Trophoblast cell (in vitro differentiated cells and primary cell): ENCODE data around the gene FRMD4A.

Experiments used
- DNase-seq, 2 donors: peaks; one replicate each; pipeline ENCODE4 v3.0.0-alpha.2; 2016
- H2AFZ ChIP-seq: 2 replicates; pipeline ENCODE4 v1.6.1; 2013; ENCODE audit warnings: low read length, moderate library complexity, mild to moderate bottlenecking; ENCODE audit not compliant: insufficient read depth, poor library complexity
- H2AK5ac ChIP-seq: 2 replicates; pipeline ENCODE4 v1.6.1; 2013; ENCODE audit warnings: mild to moderate bottlenecking, low read length
- H2BK120ac ChIP-seq: 2 replicates; pipeline ENCODE4 v1.6.1; 2013; ENCODE audit warnings: low read length, mild to moderate bottlenecking, moderate library complexity; ENCODE audit not compliant: insufficient read depth, poor library complexity
- H2BK12ac ChIP-seq: 2 replicates; pipeline ENCODE4 v1.6.1; 2013; ENCODE audit warnings: mild to moderate bottlenecking, low read length, moderate library complexity
- H2BK5ac ChIP-seq: 2 replicates; pipeline ENCODE4 v1.6.1; 2013; ENCODE audit warnings: low read length, low read depth, moderate library complexity, mild to moderate bottlenecking; ENCODE audit not compliant: poor library complexity
- H3K14ac ChIP-seq: 2 replicates; pipeline ENCODE4 v1.6.1; 2013; ENCODE audit warnings: mild to moderate bottlenecking, low read length
- H3K18ac ChIP-seq: 2 replicates; pipeline ENCODE4 v1.6.1; 2013; ENCODE audit warnings: mild to moderate bottlenecking, low read length
- H3K23ac ChIP-seq: 2 replicates; pipeline ENCODE4 v1.6.1; 2013; ENCODE audit warnings: low read length
- H3K27ac ChIP-seq: 2 replicates; pipeline ENCODE4 v1.5.1; 2013; ENCODE audit warnings: low read depth, mild to moderate bottlenecking, inconsistent platforms, low read length, moderate library complexity
- H3K27me3 ChIP-seq: 2 replicates; pipeline ENCODE4 v1.6.1; 2013; ENCODE audit warnings: inconsistent platforms, mild to moderate bottlenecking, low read length, moderate library complexity; ENCODE audit not compliant: insufficient read depth
- H3K36me3 ChIP-seq, 2 experiments: 1 replicate in 1 of 2; 2 replicates in 1 of 2; pipeline ENCODE4 v1.6.1; 2013; ENCODE audit warnings: low read length in 2 of 2, mild to moderate bottlenecking in 2 of 2, moderate library complexity in 1 of 2; ENCODE audit not compliant: insufficient read depth in 2 of 2, control insufficient read depth in 1 of 2
- H3K4ac ChIP-seq: 2 replicates; pipeline ENCODE4 v1.6.1; 2013; ENCODE audit warnings: low read depth, mild to moderate bottlenecking, low read length, moderate library complexity
- H3K4me1 ChIP-seq, 2 experiments: 1 replicate in 1 of 2; 2 replicates in 1 of 2; pipeline ENCODE4 v1.6.1; 2013; ENCODE audit warnings: low read length in 2 of 2, mild to moderate bottlenecking in 2 of 2, moderate library complexity in 1 of 2; ENCODE audit not compliant: insufficient read depth in 2 of 2, control insufficient read depth in 1 of 2
- H3K4me2 ChIP-seq: 2 replicates; pipeline ENCODE4 v1.6.1; 2013; ENCODE audit warnings: inconsistent platforms, mild to moderate bottlenecking, low read length, moderate library complexity
- H3K4me3 ChIP-seq: 2 replicates; pipeline ENCODE4 v1.5.1; 2013; ENCODE audit warnings: mild to moderate bottlenecking, low read depth, low read length, inconsistent platforms
- H3K79me1 ChIP-seq: one replicate; pipeline ENCODE4 v1.6.1; 2013; ENCODE audit warnings: low read length
- H3K79me2 ChIP-seq: 2 replicates; pipeline ENCODE4 v1.6.1; 2013; ENCODE audit warnings: low read length, mild to moderate bottlenecking; ENCODE audit not compliant: control insufficient read depth, insufficient read depth, poor library complexity
- H3K9ac ChIP-seq: 2 replicates; pipeline ENCODE4 v1.6.1; 2013; ENCODE audit warnings: mild to moderate bottlenecking, low read length
- H3K9me3 ChIP-seq: 2 replicates; pipeline ENCODE4 v1.6.1; 2013; ENCODE audit warnings: low read depth, mild to moderate bottlenecking, control low read depth, inconsistent platforms, low read length; ENCODE audit not compliant: insufficient read depth
- H4K12ac ChIP-seq: 2 replicates; pipeline ENCODE4 v1.6.1; 2013; ENCODE audit warnings: low read depth, mild to moderate bottlenecking, low read length, moderate library complexity
- H4K8ac ChIP-seq: 2 replicates; pipeline ENCODE4 v1.6.1; 2013; ENCODE audit warnings: low read depth, mild to moderate bottlenecking, low read length, moderate library complexity
- H4K91ac ChIP-seq: one replicate; pipeline ENCODE4 v1.6.1; 2013; ENCODE audit warnings: low read depth, mild to moderate bottlenecking, low read length, moderate library complexity
- WGBS: extraction: QIAGEN DNeasy Blood & Tissue Kit; methylation state at CpG from one replicate; pipeline ENCODE4 v1.1.7; 2013; ENCODE audit warnings: missing lambda C conversion rate; ENCODE audit not compliant: insufficient read length, insufficient coverage; ENCODE audit errors: extremely low coverage; 5-methylcytosine and 5-hydroxymethylcytosine counted together

The FRMD4A gene

GRCh38 chr10:14120812-14121211 is 209.9 kb downstream of the FRMD4A start:
- no peak for DNase-seq
- no peak overlapping the region for H4K12ac ChIP-seq
- no peaks in the 10 kb centered on the region for H3K36me3 ChIP-seq
- no peaks in the 10 kb centered on the region for H3K27me3 ChIP-seq
- no peak overlapping the region for H3K4ac ChIP-seq
- no peak overlapping the region for H2BK12ac ChIP-seq
- WGBS = no CpG with 5 or more reads among the region's 2 CpGs
- H2BK5ac ChIP-seq = no peak overlapping the region
- H3K27ac ChIP-seq = no peak overlapping the region
- H2AK5ac ChIP-seq = no peak overlapping the region
- H2AFZ ChIP-seq = no peak overlapping the region
- H2BK120ac ChIP-seq = no peak overlapping the region
- no peak overlapping the region for H4K91ac ChIP-seq
- H3K79me2 ChIP-seq = no peaks in the 10 kb centered on the region
- no peak overlapping the region for H3K18ac ChIP-seq
- no peaks in the 10 kb centered on the region for H3K4me1 ChIP-seq
- no peak overlapping the region for H3K4me3 ChIP-seq
- H3K79me1 ChIP-seq = no peaks in the 10 kb centered on the region
- H3K14ac ChIP-seq = no peak overlapping the region
- H3K9ac ChIP-seq = no peak overlapping the region
- peaks cover 1% of the 10 kb centered on the region for H3K9me3 ChIP-seq
- H3K4me2 ChIP-seq = no peak overlapping the region
- no peak overlapping the region for H4K8ac ChIP-seq
- no peak overlapping the region for H3K23ac ChIP-seq

DNA sequence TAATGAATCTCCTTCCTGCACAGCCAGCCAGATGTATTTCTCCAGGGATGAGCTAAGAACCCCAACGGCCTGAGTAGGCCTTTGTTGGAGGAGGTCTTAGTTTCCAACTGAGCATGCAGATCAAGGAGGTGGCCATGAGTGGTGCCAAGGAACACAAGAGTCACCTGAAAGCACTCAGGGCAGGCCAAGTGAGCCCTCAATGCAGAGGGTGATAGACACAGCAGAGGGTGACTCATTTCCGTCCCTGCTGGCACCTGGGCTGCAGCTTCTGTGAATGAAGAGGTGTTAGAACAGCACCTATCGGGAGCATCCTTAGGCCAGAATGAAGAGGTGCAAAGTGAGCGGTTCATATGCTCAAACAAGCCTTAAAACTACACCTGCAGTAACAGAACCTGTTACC is 211.8 kb downstream of the FRMD4A start:
- Histone ChIP-seq H3K18ac (no peak overlapping the region), H3K23ac (no peak overlapping the region), H3K4me3 (no peak overlapping the region), H3K4me1 (no peaks in the 10 kb centered on the region), H2AK5ac (no peak overlapping the region), H4K91ac (no peak overlapping the region), H3K79me2 (no peaks in the 10 kb centered on the region), H3K14ac (no peak overlapping the region), H2AFZ (no peak overlapping the region), H3K27ac (no peak overlapping the region), H3K4me2 (no peak overlapping the region), H3K9ac (no peak overlapping the region), H3K4ac (no peak overlapping the region), H3K27me3 (no peaks in the 10 kb centered on the region), H3K9me3 (peaks cover 1% of the 10 kb centered on the region), H2BK5ac (no peak overlapping the region), H4K12ac (no peak overlapping the region), H4K8ac (no peak overlapping the region), H3K36me3 (no peaks in the 10 kb centered on the region), H3K79me1 (no peaks in the 10 kb centered on the region), H2BK120ac (no peak overlapping the region), H2BK12ac (no peak overlapping the region)
- WGBS = no CpG with 5 or more reads among the region's 4 CpGs
- no peak for DNase-seq

GRCh38 chr10:14116837-14117236 is 213.9 kb downstream of the FRMD4A start:
- Histone ChIP-seq H3K79me1 (no peaks in the 10 kb centered on the region), H3K4me2 (no peak overlapping the region), H2BK120ac (no peak overlapping the region), H2AK5ac (no peak overlapping the region), H3K4me1 (no peaks in the 10 kb centered on the region), H3K4me3 (no peak overlapping the region), H3K27me3 (no peaks in the 10 kb centered on the region), H3K27ac (no peak overlapping the region), H3K4ac (no peak overlapping the region), H3K79me2 (no peaks in the 10 kb centered on the region), H2BK5ac (no peak overlapping the region), H3K18ac (no peak overlapping the region), H4K8ac (no peak overlapping the region), H4K12ac (no peak overlapping the region), H4K91ac (no peak overlapping the region), H3K9me3 (peaks cover 1% of the 10 kb centered on the region), H3K9ac (no peak overlapping the region), H3K23ac (no peak overlapping the region), H3K36me3 (no peaks in the 10 kb centered on the region), H3K14ac (no peak overlapping the region), H2BK12ac (no peak overlapping the region), H2AFZ (no peak overlapping the region)
- no peak for DNase-seq

- no peak overlapping the region for H4K12ac ChIP-seq
- H3K36me3 ChIP-seq = no peaks in the 10 kb centered on the region
- no peaks in the 10 kb centered on the region for H3K4me1 ChIP-seq
- no CpG with 5 or more reads among the region's 8 CpGs for WGBS
- H4K8ac ChIP-seq = no peak overlapping the region
- no peak overlapping the region for H3K9ac ChIP-seq
- H2BK5ac ChIP-seq = no peak overlapping the region
- no peaks in the 10 kb centered on the region for H3K79me2 ChIP-seq
- no peak overlapping the region for H3K18ac ChIP-seq
- H2BK120ac ChIP-seq = no peak overlapping the region
- H4K91ac ChIP-seq = no peak overlapping the region
- no peak overlapping the region for H2AK5ac ChIP-seq
- no peak overlapping the region for H2BK12ac ChIP-seq
- no peak for DNase-seq
- H2AFZ ChIP-seq = no peak overlapping the region
- H3K9me3 ChIP-seq = peaks cover 1% of the 10 kb centered on the region
- H3K27ac ChIP-seq = no peak overlapping the region
- no peak overlapping the region for H3K4ac ChIP-seq
- no peak overlapping the region for H3K14ac ChIP-seq
- no peaks in the 10 kb centered on the region for H3K27me3 ChIP-seq
- H3K79me1 ChIP-seq = no peaks in the 10 kb centered on the region
- H3K23ac ChIP-seq = no peak overlapping the region
- no peak overlapping the region for H3K4me2 ChIP-seq
- H3K4me3 ChIP-seq = no peak overlapping the region
Measured at GRCh38 chr10:14116021-14116420, 214.7 kb downstream of the FRMD4A start.
